H1 (cell line): ENCODE measurements around the gene PTHLH. TPM values are rescaled to one million over a fixed set of nuclear protein-coding genes. Genes with fewer than 3 reads are reported as not detected.

ENCODE experiments used
- CTCF ChIA-PET: fragments of 300-600 bp; sonication (Branson Sonifier 250); formaldehyde crosslinking; loops from one replicate; lab custom pipeline; 2021; ENCODE audit not compliant: partially characterized antibody; lab: Charles Lee
- POLR2A ChIA-PET: fragments of 300-600 bp; sonication (Branson Sonifier 250); formaldehyde crosslinking; loops from one replicate; lab custom pipeline; 2021; ENCODE audit warnings: inconsistent platforms; ENCODE audit not compliant: partially characterized antibody; lab: Charles Lee
- DNase-seq, 2 experiments: peaks; one replicate each; pipeline versions ENCODE4 v3.0.0 to v3.0.0-alpha.2; 2010 to 2022; ENCODE audit warnings: low spot score in 2 of 2, low read depth in 1 of 2, mixed read lengths in 1 of 2
- FAIRE-seq: peaks from 2 replicates; lab custom pipeline; 2011; peaks lifted over from hg19 to GRCh38; lab: Jason Lieb, UNC
- H2AFZ ChIP-seq: 2 replicates; pipeline ENCODE4 v1.8.1; 2012; ENCODE audit warnings: low read length, inconsistent platforms
- H2AK5ac ChIP-seq: 2 replicates; pipeline ENCODE4 v1.6.1; 2013; ENCODE audit warnings: low read depth, low read length
- H2BK120ac ChIP-seq: replicated peaks from 2 replicates; pipeline ENCODE3; 2013; ENCODE audit warnings: low read depth, low read length, inconsistent platforms
- H2BK12ac ChIP-seq: 2 replicates; pipeline ENCODE4 v1.6.1; 2013; ENCODE audit warnings: low read depth, low read length
- H2BK15ac ChIP-seq: 2 replicates; pipeline ENCODE4 v1.6.1; 2013; ENCODE audit warnings: low read length
- H2BK20ac ChIP-seq: 2 replicates; pipeline ENCODE4 v1.6.1; 2013; ENCODE audit warnings: low read length
- H2BK5ac ChIP-seq: 2 replicates; pipeline ENCODE4 v1.6.1; 2013; ENCODE audit warnings: low read depth, low read length
- H3K14ac ChIP-seq: 2 replicates; pipeline ENCODE4 v1.6.1; 2013; ENCODE audit warnings: inconsistent platforms; ENCODE audit not compliant: insufficient read length
- H3K18ac ChIP-seq: 2 replicates; pipeline ENCODE4 v1.6.1; 2013; ENCODE audit warnings: low read length; ENCODE audit errors: extremely low read depth
- H3K23ac ChIP-seq: 2 replicates; pipeline ENCODE4 v1.6.1; 2013; ENCODE audit warnings: inconsistent platforms; ENCODE audit not compliant: insufficient read length
- H3K23me2 ChIP-seq: 2 replicates; pipeline ENCODE4 v1.6.1; 2013; ENCODE audit warnings: low read depth, low read length
- H3K27ac ChIP-seq: 2 replicates; pipeline ENCODE4 v1.6.1; 2011; ENCODE audit warnings: low read depth, low read length, inconsistent platforms
- H3K27me3 ChIP-seq, 4 experiments: replicated peaks in 1 of 4; 1 replicate in 1 of 4; 2 replicates in 3 of 4; pipeline versions ENCODE4 v1.6.1 to v1.8.1; 2011 to 2013; ENCODE audit warnings: low read length in 3 of 4, mild to moderate bottlenecking in 3 of 4, inconsistent platforms in 2 of 4, mixed read lengths in 2 of 4, moderate library complexity in 1 of 4; ENCODE audit not compliant: control insufficient read depth in 3 of 4, insufficient read depth in 3 of 4; ENCODE audit errors: extremely low read depth in 1 of 4
- H3K36me3 ChIP-seq, 4 experiments: 2 replicates each; pipeline versions ENCODE4 v1.6.1 to v1.8.1; 2011 to 2013; ENCODE audit warnings: mild to moderate bottlenecking in 4 of 4, low read length in 3 of 4, moderate library complexity in 2 of 4, control low read depth in 1 of 4, inconsistent platforms in 1 of 4; ENCODE audit not compliant: insufficient read depth in 4 of 4, control insufficient read depth in 2 of 4
- H3K4ac ChIP-seq: replicated peaks from 2 replicates; pipeline ENCODE3; 2013; ENCODE audit warnings: low read length, low read depth, mixed read lengths, inconsistent platforms; ENCODE audit not compliant: insufficient read length
- H3K4me1 ChIP-seq, 4 experiments: replicated peaks in 1 of 4; 1 replicate in 1 of 4; 2 replicates in 3 of 4; pipeline versions ENCODE4 v1.6.1 to v1.8.1; 2011 to 2013; ENCODE audit warnings: low read length in 3 of 4, inconsistent platforms in 2 of 4, mixed read lengths in 1 of 4; ENCODE audit not compliant: insufficient read depth in 4 of 4, control insufficient read depth in 3 of 4
- H3K4me2 ChIP-seq, 2 experiments: 2 replicates each; pipeline versions ENCODE4 v1.6.1 to v1.8.1; 2011 to 2013; ENCODE audit warnings: low read depth in 2 of 2, low read length in 2 of 2, control low read depth in 1 of 2, inconsistent platforms in 1 of 2, mild to moderate bottlenecking in 1 of 2; ENCODE audit not compliant: insufficient read depth in 1 of 2
- H3K4me3 ChIP-seq, 4 experiments: fragments of 200-600, 300-600 bp in 1 of 4; sonication (generic), shearing (Covaris generic), sonication (Bioruptor Twin) in 1 of 4; 2 replicates each; pipeline versions ENCODE4 v1.5.1 to v1.8.1; 2011 to 2016; ENCODE audit warnings: low read length in 4 of 4, low read depth in 3 of 4, control low read depth in 2 of 4, inconsistent platforms in 2 of 4, mild to moderate bottlenecking in 2 of 4, mixed read lengths in 1 of 4, moderate library complexity in 1 of 4; ENCODE audit not compliant: insufficient read depth in 2 of 4; ENCODE audit errors: extremely low read depth in 1 of 4
- H3K56ac ChIP-seq: replicated peaks from 2 replicates; pipeline ENCODE3; 2013; ENCODE audit warnings: low read depth, mild to moderate bottlenecking, mixed read lengths, low read length, inconsistent platforms; ENCODE audit not compliant: insufficient read length
- H3K79me1 ChIP-seq: 2 replicates; pipeline ENCODE4 v1.6.1; 2013; ENCODE audit warnings: low read depth, low read length, control low read depth
- H3K79me2 ChIP-seq, 2 experiments: 2 replicates each; pipeline versions ENCODE4 v1.6.1 to v1.8.1; 2012 to 2013; ENCODE audit warnings: low read length in 2 of 2, mild to moderate bottlenecking in 2 of 2, inconsistent platforms in 1 of 2; ENCODE audit not compliant: insufficient read depth in 2 of 2, control insufficient read depth in 1 of 2
- H3K9ac ChIP-seq, 4 experiments: replicated peaks in 1 of 4; 1 replicate in 1 of 4; 2 replicates in 3 of 4; pipeline versions ENCODE4 v1.6.1 to v1.8.1; 2011 to 2013; ENCODE audit warnings: low read depth in 3 of 4, low read length in 3 of 4, control low read depth in 2 of 4, mild to moderate bottlenecking in 2 of 4, moderate library complexity in 2 of 4, inconsistent platforms in 1 of 4; ENCODE audit errors: extremely low read depth in 1 of 4
- H3K9me3 ChIP-seq, 2 experiments: 2 replicates each; pipeline versions ENCODE4 v1.6.1 to v1.8.1; 2012 to 2013; ENCODE audit warnings: mild to moderate bottlenecking in 2 of 2, moderate library complexity in 2 of 2, control low read depth in 1 of 2, inconsistent platforms in 1 of 2, low read depth in 1 of 2, low read length in 1 of 2, mixed read lengths in 1 of 2; ENCODE audit not compliant: insufficient read depth in 2 of 2
- H4K20me1 ChIP-seq, 2 experiments: replicated peaks in 1 of 2; 2 replicates each; pipeline versions ENCODE3 to v1.8.1; 2011 to 2013; ENCODE audit warnings: inconsistent platforms in 2 of 2, low read length in 2 of 2, mild to moderate bottlenecking in 1 of 2; ENCODE audit not compliant: insufficient read depth in 2 of 2, control insufficient read depth in 1 of 2
- H4K5ac ChIP-seq: 2 replicates; pipeline ENCODE4 v1.6.1; 2013; ENCODE audit warnings: low read length, low read depth, mixed read lengths, inconsistent platforms; ENCODE audit not compliant: insufficient read length
- H4K8ac ChIP-seq: 2 replicates; pipeline ENCODE4 v1.8.0; 2013; ENCODE audit warnings: mild to moderate bottlenecking, moderate library complexity, low read length, inconsistent platforms; ENCODE audit not compliant: insufficient read depth; ENCODE audit errors: extremely low read depth
- H4K91ac ChIP-seq: replicated peaks from 2 replicates; pipeline ENCODE3; 2013; ENCODE audit warnings: low read length, mixed read lengths, inconsistent platforms; ENCODE audit not compliant: insufficient read length
- CBX8 ChIP-seq: fragments of 300-800, 300-1000 bp; sonication (generic); IDR thresholded peaks from 2 replicates; pipeline ENCODE4 v1.7.1; 2016; ENCODE audit warnings: low read depth, low read length, borderline replicate concordance
- HDAC2 ChIP-seq, 2 experiments: fragments of 300-600 bp in 1 of 2; sonication (generic) in 1 of 2; IDR thresholded peaks; 2 replicates each; pipeline ENCODE4 v1.6.1; 2011 to 2012; ENCODE audit warnings: low read depth in 2 of 2, low read length in 2 of 2, mild to moderate bottlenecking in 2 of 2, moderate library complexity in 2 of 2, borderline replicate concordance in 1 of 2, inconsistent platforms in 1 of 2
- JUND ChIP-seq: IDR thresholded peaks from 2 replicates; pipeline ENCODE4 v1.6.1; 2011; ENCODE audit warnings: mild to moderate bottlenecking, improper control_type of control experiment, low read length
- POLR2A ChIP-seq, 2 experiments: IDR thresholded peaks; 1 replicate in 1 of 2; 2 replicates in 1 of 2; pipeline ENCODE4 v1.6.1; 2011; ENCODE audit warnings: low read depth in 2 of 2, low read length in 2 of 2, mild to moderate bottlenecking in 2 of 2; ENCODE audit errors: control extremely low read depth in 1 of 2
- WGBS, 2 experiments: shearing (Covaris generic) in 1 of 2; methylation state at CpG; one replicate each; pipeline versions ENCODE4 v1.1.6 to v1.1.7; 2013 to 2015; ENCODE audit warnings: low lambda C conversion rate in 2 of 2, mixed read lengths in 2 of 2, inconsistent platforms in 1 of 2, low coverage in 1 of 2, missing lambda C conversion rate in 1 of 2; ENCODE audit not compliant: insufficient replicate concordance in 2 of 2, insufficient coverage in 1 of 2, insufficient read length in 1 of 2; ENCODE audit errors: extremely low coverage in 1 of 2, missing lambda C conversion rate in 1 of 2; 5-methylcytosine and 5-hydroxymethylcytosine counted together
- polyA plus RNA-seq, 7 experiments: library from polyadenylated mRNA; depleted of rRNA in 3 of 7; stranded (reverse) in 5 of 7; unstranded in 2 of 7; fragments of >200 nt in 5 of 7; fragments of 200-250 nt in 2 of 7; gene quantifications; 1 replicate in 5 of 7; 2 replicates in 1 of 7; 4 replicates in 1 of 7; pipeline versions ENCODE4 v1.2.1 to v1.2.3, GENCODE V29; 2011 to 2013; ENCODE audit warnings: missing spikeins in 2 of 7, mixed read lengths in 2 of 7
- total RNA-seq: library from RNA; stranded (reverse); fragmentation: NEBNext Ultra II Directional; extraction: Animal tissue kit (Norgen Biotek cat#: 25700); gene quantifications from 2 replicates; pipeline ENCODE4 v1.2.1, GENCODE V29; 2021

The PTHLH gene
- total and polyA plus RNA-seq, 2 of the 8 experiments (the other 6 are each of a cell fraction or from before 2014, with no cell fraction given): 0.32 TPM; not detected in 1

GRCh38 chr12:28014196-28014595 is 41.7 kb upstream of the PTHLH start:
- Histone ChIP-seq H3K4me2 (no peak overlapping the region), H3K27ac (no peak overlapping the region), H3K56ac (no peak overlapping the region), H3K4me1 (no peaks in the 10 kb centered on the region), H3K79me1 (no peaks in the 10 kb centered on the region), H3K18ac (no peak overlapping the region), H2AK5ac (no peak overlapping the region), H3K9ac (no peak overlapping the region), H2BK120ac (no peak overlapping the region), H3K23ac (no peak overlapping the region), H4K5ac (no peak overlapping the region), H2BK5ac (no peak overlapping the region), H4K91ac (no peak overlapping the region), H2BK15ac (no peak overlapping the region), H3K4ac (no peak overlapping the region), H2AFZ (no peak overlapping the region), H3K9me3 (no peaks in the 10 kb centered on the region), H2BK12ac (no peak overlapping the region), H3K36me3 (no peaks in the 10 kb centered on the region), H3K23me2 (no peaks in the 10 kb centered on the region), H3K4me3 (no peak overlapping the region), H2BK20ac (no peak overlapping the region), H3K79me2 (no peaks in the 10 kb centered on the region), H4K8ac (no peak overlapping the region), H3K27me3 (no peaks in the 10 kb centered on the region), H3K14ac (no peak overlapping the region), H4K20me1 (no peaks in the 10 kb centered on the region)
- WGBS, 2 experiments: 93% methylated on average over 1 of the region's 1 CpG; no CpG with 5 or more reads in 1 of the 2 experiments
- DNase-seq (no peak), FAIRE-seq (no peak)
- POLR2A ChIA-PET: no interaction called here
- TF ChIP-seq CBX8 (no peak), HDAC2 (IDR thresholded peaks at IDR 0.05; ENCODE audit: borderline replicate concordance in 1 of 2, low read depth in 2 of 2, low read length in 2 of 2) (no peak), POLR2A (IDR thresholded peaks at IDR 0.05; ENCODE audit: control extremely low read depth in 1 of 2, low read depth in 2 of 2, low read length in 2 of 2) (no peak), JUND (no peak)
- TF ChIP-seq, all 59 proteins: peak for 0
- CTCF ChIA-PET: no interaction called here
